SK-N-SH (cell line): ENCODE data around the gene LST1. TPM values are rescaled to one million over a fixed set of nuclear protein-coding genes. Genes with fewer than 3 reads are reported as not detected.

Experiments
- CTCF ChIA-PET: fragments of 300-600, 350-600 bp; formaldehyde crosslinking; extraction: SDS; loops from one replicate; lab custom pipeline; 2021; lab: Yijun Ruan, JAX
- POLR2A ChIA-PET: fragments of 350-600 bp; sonication (Branson Sonifier 250); formaldehyde crosslinking; extraction: SDS; loops from one replicate; lab custom pipeline; 2020; ENCODE audit warnings: antibody characterized with exemption, inconsistent platforms; lab: Yijun Ruan, JAX
- DNase-seq: peaks from one replicate; pipeline ENCODE4 v3.0.0; 2012
- H2AFZ ChIP-seq: fragments of 200-600 bp; sonication (generic); 2 replicates; pipeline ENCODE4 v1.8.1; 2016; ENCODE audit warnings: antibody characterized with exemption, mild to moderate bottlenecking, low read depth
- H3F3A ChIP-seq: fragments of 200-600 bp; sonication (generic); replicated peaks from 2 replicates; pipeline ENCODE3; 2016; ENCODE audit warnings: antibody characterized with exemption, mild to moderate bottlenecking; ENCODE audit not compliant: insufficient read depth
- H3K27ac ChIP-seq, 2 experiments: fragments of 200-500 bp in 1 of 2; fragments of 200-600 bp in 1 of 2; sonication (Bioruptor generic) in 1 of 2; sonication (generic), shearing (Covaris generic) in 1 of 2; 2 replicates each; pipeline versions ENCODE4 v1.5.1 to v1.6.1; 2014 to 2016; ENCODE audit warnings: low read depth in 2 of 2, inconsistent platforms in 1 of 2, low read length in 1 of 2, mild to moderate bottlenecking in 1 of 2, mixed read lengths in 1 of 2
- H3K27me3 ChIP-seq: fragments of 200-600 bp; sonication (generic), shearing (Covaris generic); 2 replicates; pipeline ENCODE4 v1.6.1; 2016; ENCODE audit warnings: mixed run types; ENCODE audit not compliant: insufficient read depth
- H3K36me3 ChIP-seq, 2 experiments: fragments of 200-500 bp in 1 of 2; fragments of 200-600 bp in 1 of 2; sonication (Bioruptor generic) in 1 of 2; sonication (generic) in 1 of 2; replicated peaks in 1 of 2; 2 replicates each; pipeline versions ENCODE3 to v1.5.1; 2014 to 2016; ENCODE audit warnings: low read length in 1 of 2, mild to moderate bottlenecking in 1 of 2; ENCODE audit not compliant: insufficient read depth in 2 of 2, control insufficient read depth in 1 of 2
- H3K4me1 ChIP-seq, 2 experiments: fragments of 200-500 bp in 1 of 2; fragments of 200-600 bp in 1 of 2; sonication (Bioruptor generic) in 1 of 2; sonication (generic), shearing (Covaris generic) in 1 of 2; 2 replicates each; pipeline versions ENCODE4 v1.5.1 to v1.6.1; 2014 to 2016; ENCODE audit warnings: low read depth in 1 of 2, low read length in 1 of 2, mixed run types in 1 of 2; ENCODE audit not compliant: insufficient read depth in 2 of 2, control insufficient read depth in 1 of 2
- H3K4me2 ChIP-seq: fragments of 200-600 bp; sonication (generic), shearing (Covaris generic); 2 replicates; pipeline ENCODE4 v1.6.1; 2017; ENCODE audit warnings: mixed run types
- H3K4me3 ChIP-seq, 2 experiments: fragments of 200-500 bp in 1 of 2; fragments of 200-600 bp in 1 of 2; sonication (Bioruptor generic) in 1 of 2; sonication (generic), shearing (Covaris generic) in 1 of 2; 2 replicates each; pipeline versions ENCODE4 v1.5.1 to v1.8.1; 2014 to 2016; ENCODE audit warnings: low read depth in 2 of 2, inconsistent platforms in 1 of 2, low read length in 1 of 2, mild to moderate bottlenecking in 1 of 2, mixed read lengths in 1 of 2, moderate library complexity in 1 of 2
- H3K79me2 ChIP-seq: fragments of 200-600 bp; sonication (generic); 2 replicates; pipeline ENCODE4 v1.8.1; 2017; ENCODE audit warnings: mild to moderate bottlenecking; ENCODE audit not compliant: insufficient read depth
- H3K9ac ChIP-seq: fragments of 200-600 bp; sonication (generic); 2 replicates; pipeline ENCODE4 v1.6.1; 2017; ENCODE audit warnings: mixed run types
- H3K9me2 ChIP-seq: fragments of 200-600 bp; sonication (generic); 2 replicates; pipeline ENCODE4 v1.6.1; 2017; ENCODE audit warnings: mixed run types
- H3K9me3 ChIP-seq: fragments of 200-600 bp; sonication (generic); 2 replicates; pipeline ENCODE4 v1.6.1; 2017; ENCODE audit warnings: mixed run types, mild to moderate bottlenecking, moderate library complexity
- H4K20me1 ChIP-seq: fragments of 200-600 bp; sonication (generic); 2 replicates; pipeline ENCODE4 v1.6.1; 2017; ENCODE audit warnings: mild to moderate bottlenecking, mixed run types; ENCODE audit not compliant: insufficient read depth
- CHD2 ChIP-seq: fragments of 150-350 bp; IDR thresholded peaks from 2 replicates; pipeline ENCODE4 v1.6.1; 2018; ENCODE audit warnings: low read length; ENCODE audit not compliant: partially characterized antibody
- ELF1 ChIP-seq: IDR thresholded peaks from 2 replicates; pipeline ENCODE4 v1.4.0; 2012
- EP300 ChIP-seq, 2 experiments: IDR thresholded peaks; 2 replicates each; pipeline versions ENCODE4 v1.4.0 to v1.6.1; 2012; ENCODE audit warnings: borderline replicate concordance in 1 of 2, low read depth in 1 of 2, low read length in 1 of 2
- FOXJ3 ChIP-seq: sonication (generic); formaldehyde crosslinking; IDR thresholded peaks from 2 replicates; pipeline ENCODE4 v1.5.1; 2020; ENCODE audit warnings: mild to moderate bottlenecking, missing genetic modification reagents
- FOXM1 ChIP-seq: IDR thresholded peaks from 2 replicates; pipeline ENCODE4 v1.4.0; 2012; ENCODE audit warnings: low read depth, mild to moderate bottlenecking
- GABPA ChIP-seq: IDR thresholded peaks from 2 replicates; pipeline ENCODE4 v1.4.0; 2012; ENCODE audit warnings: low read depth, mild to moderate bottlenecking
- MEF2A ChIP-seq: IDR thresholded peaks from 2 replicates; pipeline ENCODE4 v1.4.0; 2012; ENCODE audit warnings: low read depth, borderline replicate concordance
- MXI1 ChIP-seq: IDR thresholded peaks from 2 replicates; pipeline ENCODE4 v1.6.1; 2012; ENCODE audit warnings: mild to moderate bottlenecking, low read depth, low read length, improper control_type of control experiment
- NFIC ChIP-seq: IDR thresholded peaks from 2 replicates; pipeline ENCODE4 v1.4.0; 2012; ENCODE audit warnings: borderline replicate concordance
- NRF1 ChIP-seq: IDR thresholded peaks from 2 replicates; pipeline ENCODE4 v1.6.1; 2012; ENCODE audit warnings: low read depth, mild to moderate bottlenecking, low read length
- RCOR1 ChIP-seq: fragments of 150-350 bp; IDR thresholded peaks from 2 replicates; pipeline ENCODE4 v1.6.1; 2017; ENCODE audit warnings: antibody characterized with exemption, low read length
- RXRA ChIP-seq: IDR thresholded peaks from 2 replicates; pipeline ENCODE4 v1.4.0; 2012; ENCODE audit warnings: low read depth, mild to moderate bottlenecking, borderline replicate concordance
- TCF12 ChIP-seq: IDR thresholded peaks from 2 replicates; pipeline ENCODE4 v1.4.0; 2012
- TEAD4 ChIP-seq: IDR thresholded peaks from 2 replicates; pipeline ENCODE4 v1.4.0; 2012; ENCODE audit warnings: mild to moderate bottlenecking, borderline replicate concordance; ENCODE audit not compliant: insufficient read depth
- USF1 ChIP-seq: IDR thresholded peaks from 2 replicates; pipeline ENCODE4 v1.4.0; 2012; ENCODE audit warnings: low read depth, borderline replicate concordance
- YY1 ChIP-seq: IDR thresholded peaks from 2 replicates; pipeline ENCODE4 v1.4.0; 2012; ENCODE audit warnings: low read depth, mild to moderate bottlenecking
- WGBS: methylation state at CpG from one replicate; pipeline ENCODE4 v1.1.6; 2017; ENCODE audit warnings: low lambda C conversion rate; 5-methylcytosine and 5-hydroxymethylcytosine counted together
- polyA plus RNA-seq, 3 experiments: library from polyadenylated mRNA; depleted of rRNA; stranded (reverse); fragments of >200 nt; gene quantifications; 2 replicates each; pipeline ENCODE4 v1.2.3, GENCODE V29; 2012
- TF ChIP-seq, protein P1 (sequence below): IDR thresholded peaks from 2 replicates; pipeline ENCODE4 v1.6.1; 2012; ENCODE audit warnings: mild to moderate bottlenecking, low read depth, low read length, moderate library complexity
- TF ChIP-seq, protein P2 (sequence below): IDR thresholded peaks from 2 replicates; pipeline ENCODE4; 2012

LST1 gene
- polyA plus RNA-seq, 1 of the 3 experiments (the other 2 are of a cell fraction), result not detected

- CTCF ChIA-PET, result interaction anchor here (1.4 to 5.4 kb wide), 4 partner anchors 12 to 30 kb away, joined by 6 to 22 read pairs (median 12); partner anchors contain the start of genes ATP6V1G2 and LTB
- TF ChIP-seq CHD2 (no peak), USF1 (no peak), NRF1 (no peak), RXRA (no peak), MXI1 (no peak), YY1 (no peak), TCF12 (no peak), ELF1 (no peak), EP300 (IDR thresholded peaks at IDR 0.05; ENCODE audit: borderline replicate concordance in 1 of 2, low read depth in 1 of 2, low read length in 1 of 2) (no peak), TEAD4 (no peak), FOXM1 (no peak), RCOR1 (no peak), NFIC (no peak), MEF2A (no peak), GABPA (no peak), FOXJ3 (no peak)
- TF ChIP-seq, protein P1, sequence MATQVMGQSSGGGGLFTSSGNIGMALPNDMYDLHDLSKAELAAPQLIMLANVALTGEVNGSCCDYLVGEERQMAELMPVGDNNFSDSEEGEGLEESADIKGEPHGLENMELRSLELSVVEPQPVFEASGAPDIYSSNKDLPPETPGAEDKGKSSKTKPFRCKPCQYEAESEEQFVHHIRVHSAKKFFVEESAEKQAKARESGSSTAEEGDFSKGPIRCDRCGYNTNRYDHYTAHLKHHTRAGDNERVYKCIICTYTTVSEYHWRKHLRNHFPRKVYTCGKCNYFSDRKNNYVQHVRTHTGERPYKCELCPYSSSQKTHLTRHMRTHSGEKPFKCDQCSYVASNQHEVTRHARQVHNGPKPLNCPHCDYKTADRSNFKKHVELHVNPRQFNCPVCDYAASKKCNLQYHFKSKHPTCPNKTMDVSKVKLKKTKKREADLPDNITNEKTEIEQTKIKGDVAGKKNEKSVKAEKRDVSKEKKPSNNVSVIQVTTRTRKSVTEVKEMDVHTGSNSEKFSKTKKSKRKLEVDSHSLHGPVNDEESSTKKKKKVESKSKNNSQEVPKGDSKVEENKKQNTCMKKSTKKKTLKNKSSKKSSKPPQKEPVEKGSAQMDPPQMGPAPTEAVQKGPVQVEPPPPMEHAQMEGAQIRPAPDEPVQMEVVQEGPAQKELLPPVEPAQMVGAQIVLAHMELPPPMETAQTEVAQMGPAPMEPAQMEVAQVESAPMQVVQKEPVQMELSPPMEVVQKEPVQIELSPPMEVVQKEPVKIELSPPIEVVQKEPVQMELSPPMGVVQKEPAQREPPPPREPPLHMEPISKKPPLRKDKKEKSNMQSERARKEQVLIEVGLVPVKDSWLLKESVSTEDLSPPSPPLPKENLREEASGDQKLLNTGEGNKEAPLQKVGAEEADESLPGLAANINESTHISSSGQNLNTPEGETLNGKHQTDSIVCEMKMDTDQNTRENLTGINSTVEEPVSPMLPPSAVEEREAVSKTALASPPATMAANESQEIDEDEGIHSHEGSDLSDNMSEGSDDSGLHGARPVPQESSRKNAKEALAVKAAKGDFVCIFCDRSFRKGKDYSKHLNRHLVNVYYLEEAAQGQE, result no peak
- TF ChIP-seq, protein P2, sequence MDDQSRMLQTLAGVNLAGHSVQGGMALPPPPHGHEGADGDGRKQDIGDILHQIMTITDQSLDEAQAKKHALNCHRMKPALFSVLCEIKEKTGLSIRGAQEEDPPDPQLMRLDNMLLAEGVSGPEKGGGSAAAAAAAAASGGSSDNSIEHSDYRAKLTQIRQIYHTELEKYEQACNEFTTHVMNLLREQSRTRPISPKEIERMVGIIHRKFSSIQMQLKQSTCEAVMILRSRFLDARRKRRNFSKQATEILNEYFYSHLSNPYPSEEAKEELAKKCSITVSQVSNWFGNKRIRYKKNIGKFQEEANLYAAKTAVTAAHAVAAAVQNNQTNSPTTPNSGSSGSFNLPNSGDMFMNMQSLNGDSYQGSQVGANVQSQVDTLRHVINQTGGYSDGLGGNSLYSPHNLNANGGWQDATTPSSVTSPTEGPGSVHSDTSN, result no peak
- H3K4me1 ChIP-seq, result no peaks in the 10 kb centered on the region
- POLR2A ChIA-PET, result no interaction called here
- H3F3A ChIP-seq, result peaks cover 7% of the 10 kb centered on the region
- no peak overlapping the region for H3K27ac ChIP-seq
- no peaks in the 10 kb centered on the region for H3K9me2 ChIP-seq
- H2AFZ ChIP-seq, result no peak overlapping the region
- 90% methylated on average over 3 of the region's 3 CpGs for WGBS
- no peaks in the 10 kb centered on the region; the same call in 1 of the 2 replicates for H3K9me3 ChIP-seq
- no peak overlapping the region for H3K4me2 ChIP-seq
- no peak for DNase-seq
- no peaks in the 10 kb centered on the region for H4K20me1 ChIP-seq
- no peak overlapping the region for H3K9ac ChIP-seq
- H3K79me2 ChIP-seq, result no peaks in the 10 kb centered on the region
- H3K36me3 ChIP-seq, result no peaks in the 10 kb centered on the region
- H3K27me3 ChIP-seq, result no peaks in the 10 kb centered on the region
- no peak overlapping the region for H3K4me3 ChIP-seq
Observed at GRCh38 chr6:31568537-31568961, 17.5 kb upstream of the LST1 start.
